ENCODE measurements around the gene GTPBP4. TPM values are rescaled to one million over a fixed set of nuclear protein-coding genes. Genes with fewer than 3 reads are reported as not detected.

Gene GTPBP4
- total RNA-seq, 2 donors from 2014 or later = 31.7 to 105 TPM

DNA sequence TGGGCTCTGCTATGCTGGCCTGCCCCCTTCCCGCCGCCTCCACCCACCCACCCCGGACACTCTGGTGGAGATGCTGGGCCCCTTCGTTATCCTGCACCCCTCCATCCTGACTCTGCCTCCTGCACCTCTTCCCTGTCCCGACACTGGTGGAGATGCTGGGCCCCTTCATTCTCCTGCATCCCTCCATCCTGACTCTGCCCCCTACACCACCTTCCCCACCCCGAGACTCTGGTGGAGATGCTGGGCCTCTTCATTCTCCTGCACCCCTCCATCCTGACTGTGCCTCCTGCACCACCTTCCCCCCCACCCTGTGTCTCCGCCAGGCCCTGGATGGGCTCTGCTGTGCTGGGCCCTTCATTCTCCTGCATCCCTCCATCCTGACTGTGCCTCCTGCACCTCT is 22.5 kb downstream of the GTPBP4 start:
- DNase-seq (ENCODE audit: low spot score) (no peak), ATAC-seq (ENCODE audit: insufficient number of reproducible peaks, low FRiP score, low read depth) (no peak)
- H3K9me3 ChIP-seq = no peaks in the 10 kb centered on the region
- H3K4me3 ChIP-seq = no peak overlapping the region
- TF ChIP-seq, protein P1, sequence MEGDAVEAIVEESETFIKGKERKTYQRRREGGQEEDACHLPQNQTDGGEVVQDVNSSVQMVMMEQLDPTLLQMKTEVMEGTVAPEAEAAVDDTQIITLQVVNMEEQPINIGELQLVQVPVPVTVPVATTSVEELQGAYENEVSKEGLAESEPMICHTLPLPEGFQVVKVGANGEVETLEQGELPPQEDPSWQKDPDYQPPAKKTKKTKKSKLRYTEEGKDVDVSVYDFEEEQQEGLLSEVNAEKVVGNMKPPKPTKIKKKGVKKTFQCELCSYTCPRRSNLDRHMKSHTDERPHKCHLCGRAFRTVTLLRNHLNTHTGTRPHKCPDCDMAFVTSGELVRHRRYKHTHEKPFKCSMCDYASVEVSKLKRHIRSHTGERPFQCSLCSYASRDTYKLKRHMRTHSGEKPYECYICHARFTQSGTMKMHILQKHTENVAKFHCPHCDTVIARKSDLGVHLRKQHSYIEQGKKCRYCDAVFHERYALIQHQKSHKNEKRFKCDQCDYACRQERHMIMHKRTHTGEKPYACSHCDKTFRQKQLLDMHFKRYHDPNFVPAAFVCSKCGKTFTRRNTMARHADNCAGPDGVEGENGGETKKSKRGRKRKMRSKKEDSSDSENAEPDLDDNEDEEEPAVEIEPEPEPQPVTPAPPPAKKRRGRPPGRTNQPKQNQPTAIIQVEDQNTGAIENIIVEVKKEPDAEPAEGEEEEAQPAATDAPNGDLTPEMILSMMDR (IDR thresholded peaks at IDR 0.05) = no peak
- H3K27ac ChIP-seq = no peak overlapping the region
- no peaks in the 10 kb centered on the region for H3K4me1 ChIP-seq (ENCODE audit: control insufficient read depth in 1 of 2, low read depth in 2 of 2)
- peaks cover 74% of the 10 kb centered on the region for H3K36me3 ChIP-seq
- no peaks in the 10 kb centered on the region for H3K27me3 ChIP-seq (replicated peaks; ENCODE audit: insufficient read depth)

DNA sequence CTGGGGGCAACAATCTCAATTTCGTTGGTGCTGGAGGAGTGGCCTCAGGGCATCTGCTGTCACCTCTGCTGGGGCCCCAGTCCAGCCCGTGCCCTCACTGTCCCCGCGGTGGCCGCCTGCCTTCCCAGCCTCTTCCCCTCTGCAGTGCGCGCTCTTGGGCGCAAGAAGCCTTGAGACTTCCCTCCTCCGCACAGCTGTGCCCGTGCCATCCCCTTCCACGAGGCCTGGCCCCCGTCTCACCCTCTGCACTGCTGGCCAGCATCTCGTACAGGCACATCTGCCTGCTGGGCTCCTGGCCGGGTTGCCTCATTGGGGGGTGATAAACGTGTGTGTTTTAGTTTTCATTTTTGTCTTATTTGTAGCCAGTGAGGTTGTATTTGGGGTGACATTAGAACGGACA is 23.5 kb downstream of the GTPBP4 start:
- Histone ChIP-seq H3K27ac (no peak overlapping the region), H3K4me1 (ENCODE audit: control insufficient read depth in 1 of 2, low read depth in 2 of 2) (no peaks in the 10 kb centered on the region), H3K36me3 (peaks cover 71% of the 10 kb centered on the region), H3K4me3 (no peak overlapping the region), H3K9me3 (no peaks in the 10 kb centered on the region), H3K27me3 (replicated peaks; ENCODE audit: insufficient read depth) (no peaks in the 10 kb centered on the region)
- DNase-seq (ENCODE audit: low spot score) = no peak
- TF ChIP-seq, protein P1 (IDR thresholded peaks at IDR 0.05) = no peak
- no peak for ATAC-seq (ENCODE audit: insufficient number of reproducible peaks, low FRiP score, low read depth)

DNA sequence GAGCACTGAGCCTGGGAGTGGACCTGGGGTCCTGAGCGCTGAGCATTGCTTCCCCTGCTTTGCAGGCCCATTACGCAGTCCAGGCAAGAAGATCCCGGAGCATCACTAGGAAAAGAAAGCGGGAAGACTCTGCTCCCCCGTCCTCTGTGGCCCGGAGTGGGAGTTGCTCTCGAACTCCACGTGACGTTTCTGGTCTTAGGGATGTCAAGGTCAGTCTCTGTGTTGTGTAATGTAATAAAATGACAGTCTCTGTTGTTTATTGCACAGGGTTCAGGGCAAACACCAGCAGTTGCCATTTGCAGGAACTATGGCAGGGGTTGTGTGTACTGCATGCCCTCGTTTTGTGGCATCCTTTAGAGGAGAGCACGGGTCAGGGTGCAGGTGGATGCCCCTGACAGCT is 27.5 kb downstream of the GTPBP4 start:
- no peak for DNase-seq (ENCODE audit: low spot score)
- Histone ChIP-seq H3K27ac (no peak overlapping the region), H3K27me3 (replicated peaks; ENCODE audit: insufficient read depth) (no peaks in the 10 kb centered on the region), H3K4me3 (no peak overlapping the region), H3K36me3 (peaks cover 66% of the 10 kb centered on the region), H3K9me3 (no peaks in the 10 kb centered on the region), H3K4me1 (ENCODE audit: control insufficient read depth in 1 of 2, low read depth in 2 of 2) (no peaks in the 10 kb centered on the region)
- no peak for ATAC-seq (ENCODE audit: insufficient number of reproducible peaks, low FRiP score, low read depth)
- TF ChIP-seq, protein P1 (IDR thresholded peaks at IDR 0.05) = no peak

DNA sequence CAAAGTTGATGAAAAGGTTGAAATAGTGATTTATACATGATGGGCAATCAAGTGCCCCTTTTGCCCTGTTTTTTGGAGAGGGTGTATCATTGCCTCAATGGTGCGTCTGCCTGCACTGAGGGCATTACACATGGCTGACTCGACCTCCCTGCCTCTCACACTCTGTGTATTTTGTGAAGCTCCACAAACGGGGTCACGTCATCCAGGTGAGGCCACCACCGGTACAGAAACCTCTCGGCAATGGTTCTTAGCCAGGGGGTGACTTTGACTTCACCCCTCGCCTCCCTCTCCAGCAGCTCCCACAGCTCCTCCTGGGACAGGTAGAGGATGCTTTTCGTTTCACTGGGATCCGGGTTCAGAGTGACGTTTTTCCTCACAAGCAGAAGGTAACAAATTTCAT is 31.1 kb downstream of the GTPBP4 start:
- Histone ChIP-seq H3K27me3 (replicated peaks; ENCODE audit: insufficient read depth) (no peaks in the 10 kb centered on the region), H3K9me3 (no peaks in the 10 kb centered on the region), H3K27ac (no peak overlapping the region), H3K4me1 (ENCODE audit: control insufficient read depth in 1 of 2, low read depth in 2 of 2) (no peaks in the 10 kb centered on the region), H3K4me3 (no peak overlapping the region), H3K36me3 (peaks cover 29% of the 10 kb centered on the region)
- TF ChIP-seq, protein P1 (IDR thresholded peaks at IDR 0.05) = no peak
- ATAC-seq (ENCODE audit: insufficient number of reproducible peaks, low FRiP score, low read depth) = no peak
- no peak for DNase-seq (ENCODE audit: low spot score)

DNA sequence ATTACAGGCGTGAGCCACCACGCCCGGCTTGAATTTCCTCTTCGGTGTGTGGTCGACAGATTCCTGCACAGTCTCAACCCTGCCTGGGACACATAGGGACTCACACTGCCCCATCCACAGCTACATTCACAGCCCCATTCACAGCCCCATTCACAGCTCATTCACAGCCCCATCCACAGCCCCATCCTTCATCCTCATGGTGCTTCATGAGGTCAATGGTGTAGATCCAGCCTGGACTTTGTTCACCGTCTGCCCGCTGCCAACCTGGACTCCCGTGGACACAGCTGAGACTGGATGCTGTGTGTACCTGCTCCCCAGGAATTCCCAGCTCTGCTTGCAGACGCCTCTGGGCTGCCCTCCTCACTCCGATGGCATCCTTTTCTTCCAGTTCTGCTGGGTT is 32.2 kb downstream of the GTPBP4 start:
- H3K27me3 ChIP-seq (replicated peaks; ENCODE audit: insufficient read depth) = no peaks in the 10 kb centered on the region
- H3K4me1 ChIP-seq (ENCODE audit: control insufficient read depth in 1 of 2, low read depth in 2 of 2) = no peaks in the 10 kb centered on the region
- H3K36me3 ChIP-seq = peaks cover 28% of the 10 kb centered on the region
- no peak overlapping the region for H3K27ac ChIP-seq
- DNase-seq (ENCODE audit: low spot score) = no peak
- no peaks in the 10 kb centered on the region for H3K9me3 ChIP-seq
- no peak for ATAC-seq (ENCODE audit: insufficient number of reproducible peaks, low FRiP score, low read depth)
- no peak overlapping the region for H3K4me3 ChIP-seq
- TF ChIP-seq, protein P1 (IDR thresholded peaks at IDR 0.05) = no peak

Data from thoracic aorta (tissue), 2 donors.